HCT116 (cell line): ENCODE measurements around the gene SZT2. TPM values are rescaled to one million over a fixed set of nuclear protein-coding genes. Genes with fewer than 3 reads are reported as not detected.

Experiments used
- ATAC-seq: fragments of 200-7000 bp; cut with Tn5 transposase; 2 replicates; pipeline ENCODE4 v1.9.1; 2020; ENCODE audit warnings: mild to moderate bottlenecking, moderate library complexity
- BruUV-seq: library from RNA; stranded (reverse); fragments of 400-500 nt; replicated peaks from 2 replicates; lab custom pipeline; 2021; lab: Mats Ljungman, UMichigan
- CTCF ChIA-PET: fragments of 300-600 bp; sonication (Branson Sonifier 250); formaldehyde crosslinking; loops from one replicate; lab custom pipeline; 2021; ENCODE audit warnings: antibody characterized with exemption; lab: Charles Lee
- POLR2A ChIA-PET: fragments of 300-600, 350-600 bp; sonication (Branson Sonifier 250); formaldehyde crosslinking; loops from one replicate; lab custom pipeline; 2021; ENCODE audit warnings: antibody characterized with exemption; lab: Charles Lee
- RAD21 ChIA-PET, 2 experiments: fragments of 300-600 bp; sonication (Branson Sonifier 250); formaldehyde crosslinking; loops; one replicate each; lab custom pipeline; 2023; ENCODE audit warnings: low total read pairs in 2 of 2; ENCODE audit not compliant: uncharacterized antibody in 2 of 2, unreplicated experiment in 2 of 2, low non-redundant PET in 1 of 2; lab: Charles Lee
- DNase-seq: peaks from one replicate; pipeline ENCODE4 v3.0.0-alpha.2; 2010; ENCODE audit warnings: low read depth, low spot score
- H2AFZ ChIP-seq: fragments of 200-600 bp; shearing (Covaris generic), sonication (generic); 2 replicates; pipeline ENCODE4 v1.6.1; 2017; ENCODE audit warnings: low read depth, mixed run types, mixed read lengths, antibody characterized with exemption, low read length; ENCODE audit not compliant: poor library complexity, severe bottlenecking
- H3K27ac ChIP-seq: 2 replicates; pipeline ENCODE4 v1.5.1; 2012; ENCODE audit warnings: low read depth, low read length
- H3K27me3 ChIP-seq: fragments of 200-600 bp; sonication (generic); 2 replicates; pipeline ENCODE4 v1.6.1; 2016; ENCODE audit warnings: mixed run types, low read length, mixed read lengths; ENCODE audit not compliant: insufficient read depth
- H3K36me3 ChIP-seq, 2 experiments: fragments of 200-500 bp in 1 of 2; fragments of 200-600 bp in 1 of 2; sonication (Bioruptor generic) in 1 of 2; sonication (generic) in 1 of 2; 2 replicates each; pipeline versions ENCODE4 v1.5.1 to v1.6.1; 2014 to 2016; ENCODE audit warnings: low read length in 2 of 2, inconsistent platforms in 1 of 2, mixed read lengths in 1 of 2, mixed run types in 1 of 2; ENCODE audit not compliant: insufficient read depth in 2 of 2, control insufficient read depth in 1 of 2
- H3K4me1 ChIP-seq, 2 experiments: fragments of 200-600 bp in 1 of 2; sonication (generic) in 1 of 2; 2 replicates each; pipeline versions ENCODE4 v1.5.1 to v1.6.1; 2012 to 2017; ENCODE audit warnings: low read length in 2 of 2, inconsistent platforms in 1 of 2, mild to moderate bottlenecking in 1 of 2, mixed read lengths in 1 of 2, mixed run types in 1 of 2, moderate library complexity in 1 of 2; ENCODE audit not compliant: insufficient read depth in 2 of 2, control insufficient read depth in 1 of 2
- H3K4me2 ChIP-seq: fragments of 200-600 bp; sonication (generic); 2 replicates; pipeline ENCODE4 v1.6.1; 2017; ENCODE audit warnings: mixed run types, low read length, mixed read lengths
- H3K4me3 ChIP-seq, 2 experiments: fragments of 200-600 bp in 1 of 2; sonication (generic) in 1 of 2; replicated peaks in 1 of 2; 2 replicates each; pipeline ENCODE4 v1.5.1; 2011 to 2016; ENCODE audit warnings: low read length in 2 of 2, control low read depth in 1 of 2, low read depth in 1 of 2, mild to moderate bottlenecking in 1 of 2, mixed read lengths in 1 of 2, mixed run types in 1 of 2
- H3K79me2 ChIP-seq: fragments of 200-600 bp; sonication (generic); 2 replicates; pipeline ENCODE4 v1.6.1; 2017; ENCODE audit warnings: mild to moderate bottlenecking, mixed run types, low read length, moderate library complexity, mixed read lengths; ENCODE audit not compliant: insufficient read depth
- H3K9ac ChIP-seq: fragments of 200-600 bp; sonication (generic); 2 replicates; pipeline ENCODE4 v1.6.1; 2016; ENCODE audit warnings: low read length, mixed read lengths
- H3K9me2 ChIP-seq: fragments of 200-600 bp; sonication (generic), shearing (Covaris generic); 2 replicates; pipeline ENCODE4 v1.6.1; 2017; ENCODE audit warnings: mixed run types, mild to moderate bottlenecking, moderate library complexity; ENCODE audit not compliant: insufficient read depth
- H3K9me3 ChIP-seq, 2 experiments: fragments of 200-500 bp in 1 of 2; fragments of 200-600 bp in 1 of 2; sonication (Bioruptor generic) in 1 of 2; sonication (generic) in 1 of 2; 2 replicates each; pipeline ENCODE4 v1.6.1; 2014 to 2017; ENCODE audit warnings: low read length in 2 of 2, mixed read lengths in 2 of 2, inconsistent platforms in 1 of 2, low read depth in 1 of 2, mild to moderate bottlenecking in 1 of 2, mixed run types in 1 of 2, moderate library complexity in 1 of 2; ENCODE audit not compliant: control insufficient read depth in 1 of 2, insufficient read depth in 1 of 2
- H4K20me1 ChIP-seq: fragments of 200-600 bp; sonication (generic), shearing (Covaris generic); 2 replicates; pipeline ENCODE4 v1.6.1; 2017; ENCODE audit warnings: mixed run types, mild to moderate bottlenecking, moderate library complexity; ENCODE audit not compliant: insufficient read depth
- CBX3 ChIP-seq: IDR thresholded peaks from 2 replicates; pipeline ENCODE4 v1.6.1; 2012; ENCODE audit warnings: low read depth
- CEBPB ChIP-seq: IDR thresholded peaks from 2 replicates; pipeline ENCODE4 v1.6.1; 2012; ENCODE audit warnings: low read depth
- EGR1 ChIP-seq: IDR thresholded peaks from 2 replicates; pipeline ENCODE4 v1.6.1; 2012; ENCODE audit warnings: low read depth
- ELF1 ChIP-seq: IDR thresholded peaks from 2 replicates; pipeline ENCODE4 v1.6.1; 2012; ENCODE audit warnings: low read depth, borderline replicate concordance
- EZH2 ChIP-seq: fragments of 200-600 bp; sonication (generic); IDR thresholded peaks from 2 replicates; pipeline ENCODE4 v1.6.1; 2017; ENCODE audit warnings: antibody characterized with exemption, mixed run types
- EZH2phosphoT487 ChIP-seq: fragments of 200-600 bp; IDR thresholded peaks from 2 replicates; pipeline ENCODE4 v1.6.1; 2018; ENCODE audit warnings: antibody characterized with exemption, borderline replicate concordance
- FOSL1 ChIP-seq: IDR thresholded peaks from 2 replicates; pipeline ENCODE4 v1.6.1; 2012; ENCODE audit warnings: low read depth
- POLR2A ChIP-seq: IDR thresholded peaks from 2 replicates; pipeline ENCODE4 v1.7.0; 2011; ENCODE audit warnings: borderline replicate concordance; ENCODE audit not compliant: insufficient read depth, insufficient read length; ENCODE audit errors: extremely low read depth
- RAD21 ChIP-seq: IDR thresholded peaks from 2 replicates; pipeline ENCODE4 v1.6.1; 2012; ENCODE audit warnings: low read depth, mild to moderate bottlenecking
- SRF ChIP-seq: IDR thresholded peaks from 2 replicates; pipeline ENCODE4 v1.6.1; 2012; ENCODE audit warnings: low read depth
- TCF7L2 ChIP-seq: IDR thresholded peaks from 2 replicates; pipeline ENCODE4 v1.7.0; 2011; ENCODE audit warnings: borderline replicate concordance, inconsistent platforms; ENCODE audit not compliant: insufficient read depth, insufficient read length; ENCODE audit errors: extremely low read depth
- YY1 ChIP-seq: IDR thresholded peaks from 2 replicates; pipeline ENCODE4 v1.6.1; 2011; ENCODE audit warnings: low read length, low read depth, moderate library complexity, mild to moderate bottlenecking; ENCODE audit not compliant: insufficient replicate concordance; ENCODE audit errors: extremely low read depth
- ZFX ChIP-seq: fragments of 450-650 bp; IDR thresholded peaks from 2 replicates; pipeline ENCODE4 v1.6.1; 2017
- ZNF274 ChIP-seq: fragments of 200-500 bp; sonication (Bioruptor generic); IDR thresholded peaks from 2 replicates; pipeline ENCODE4 v1.6.1; 2014; ENCODE audit warnings: mild to moderate bottlenecking, low read depth, low read length, inconsistent platforms
- intact Hi-C: fragments of 100-400 bp; cut with micrococcal nuclease; formaldehyde crosslinking; loops from 2 replicates; pipeline ENCODE4 v1.10.0; 2022
- total RNA-seq: library from RNA; stranded (reverse); gene quantifications from one replicate; pipeline ENCODE4 v1.2.1, GENCODE V29; 2021; ENCODE audit not compliant: unreplicated experiment
- TF ChIP-seq, protein P1 (sequence below): IDR thresholded peaks from 2 replicates; pipeline ENCODE4 v1.6.1; 2012
- TF ChIP-seq, protein P2 (sequence below): IDR thresholded peaks from 2 replicates; pipeline ENCODE4 v1.6.1; 2012; ENCODE audit warnings: low read depth
- TF ChIP-seq, protein P3 (sequence below): IDR thresholded peaks from 2 replicates; pipeline ENCODE4 v1.6.1; 2011; ENCODE audit warnings: mild to moderate bottlenecking, low read length, moderate library complexity; ENCODE audit not compliant: insufficient replicate concordance; ENCODE audit errors: extremely low read depth

The SZT2 gene
- total RNA-seq, 1 experiment from 2014 or later, result 43.0 TPM

DNA sequence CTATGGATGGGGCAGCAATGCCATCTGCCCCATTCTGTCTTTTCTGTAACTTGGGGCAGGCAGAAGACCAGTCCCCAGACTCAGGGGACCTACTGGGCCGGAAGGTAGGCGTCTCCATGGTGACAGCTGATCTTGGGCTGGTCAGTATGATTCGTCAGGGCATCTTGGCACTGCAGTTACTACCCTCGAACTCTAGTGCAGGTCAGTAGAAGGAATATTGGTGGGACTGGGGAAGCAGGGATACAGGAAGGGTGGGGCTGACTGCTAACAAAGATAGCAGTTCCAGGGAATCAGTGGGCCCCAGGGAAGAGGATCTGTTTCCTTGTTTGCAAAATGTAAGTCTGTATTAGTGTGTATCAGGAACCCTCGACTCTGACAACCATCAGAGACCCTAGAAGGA is 26.2 kb downstream of the SZT2 start:
- ATAC-seq, result no peak
- Histone ChIP-seq H3K79me2 (no peaks in the 10 kb centered on the region), H3K27me3 (no peaks in the 10 kb centered on the region), H3K9ac (no peak overlapping the region), H3K4me2 (no peak overlapping the region), H3K9me3 (no peaks in the 10 kb centered on the region), H3K9me2 (no peaks in the 10 kb centered on the region), H3K36me3 (peaks cover 9 to 11% of the 10 kb centered on the region in 2 experiments; a peak in 2 of 4 replicates), H4K20me1 (no peaks in the 10 kb centered on the region), H3K4me3 (no peak overlapping the region), H2AFZ (no peak overlapping the region), H3K4me1 (no peaks in the 10 kb centered on the region), H3K27ac (no peak overlapping the region)
- ChIA-PET POLR2A (no interaction called here), CTCF (interaction anchor here (1.0 to 2.2 kb wide), 2 partner anchors 32 to 190 kb away, joined by 6 to 51 read pairs; no protein-coding TSS in a partner anchor), RAD21 (interaction anchor here in 1 of 2 experiments (0.9 kb wide), 1 partner anchor 342 kb away, joined by 3 read pairs; no protein-coding TSS in a partner anchor)
- DNase-seq, result no peak
- BruUV-seq, result no TSS peak
- TF ChIP-seq SRF (no peak), ZFX (no peak), EZH2 (no peak), POLR2A (no peak), ZNF274 (no peak), RAD21 (no peak), FOSL1 (no peak), EGR1 (no peak), EZH2phosphoT487 (no peak), ELF1 (no peak), YY1 (no peak), CEBPB (no peak), CBX3 (no peak), TCF7L2 (no peak)
- TF ChIP-seq, protein P1, sequence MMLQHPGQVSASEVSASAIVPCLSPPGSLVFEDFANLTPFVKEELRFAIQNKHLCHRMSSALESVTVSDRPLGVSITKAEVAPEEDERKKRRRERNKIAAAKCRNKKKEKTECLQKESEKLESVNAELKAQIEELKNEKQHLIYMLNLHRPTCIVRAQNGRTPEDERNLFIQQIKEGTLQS, result no peak
- TF ChIP-seq, protein P2, sequence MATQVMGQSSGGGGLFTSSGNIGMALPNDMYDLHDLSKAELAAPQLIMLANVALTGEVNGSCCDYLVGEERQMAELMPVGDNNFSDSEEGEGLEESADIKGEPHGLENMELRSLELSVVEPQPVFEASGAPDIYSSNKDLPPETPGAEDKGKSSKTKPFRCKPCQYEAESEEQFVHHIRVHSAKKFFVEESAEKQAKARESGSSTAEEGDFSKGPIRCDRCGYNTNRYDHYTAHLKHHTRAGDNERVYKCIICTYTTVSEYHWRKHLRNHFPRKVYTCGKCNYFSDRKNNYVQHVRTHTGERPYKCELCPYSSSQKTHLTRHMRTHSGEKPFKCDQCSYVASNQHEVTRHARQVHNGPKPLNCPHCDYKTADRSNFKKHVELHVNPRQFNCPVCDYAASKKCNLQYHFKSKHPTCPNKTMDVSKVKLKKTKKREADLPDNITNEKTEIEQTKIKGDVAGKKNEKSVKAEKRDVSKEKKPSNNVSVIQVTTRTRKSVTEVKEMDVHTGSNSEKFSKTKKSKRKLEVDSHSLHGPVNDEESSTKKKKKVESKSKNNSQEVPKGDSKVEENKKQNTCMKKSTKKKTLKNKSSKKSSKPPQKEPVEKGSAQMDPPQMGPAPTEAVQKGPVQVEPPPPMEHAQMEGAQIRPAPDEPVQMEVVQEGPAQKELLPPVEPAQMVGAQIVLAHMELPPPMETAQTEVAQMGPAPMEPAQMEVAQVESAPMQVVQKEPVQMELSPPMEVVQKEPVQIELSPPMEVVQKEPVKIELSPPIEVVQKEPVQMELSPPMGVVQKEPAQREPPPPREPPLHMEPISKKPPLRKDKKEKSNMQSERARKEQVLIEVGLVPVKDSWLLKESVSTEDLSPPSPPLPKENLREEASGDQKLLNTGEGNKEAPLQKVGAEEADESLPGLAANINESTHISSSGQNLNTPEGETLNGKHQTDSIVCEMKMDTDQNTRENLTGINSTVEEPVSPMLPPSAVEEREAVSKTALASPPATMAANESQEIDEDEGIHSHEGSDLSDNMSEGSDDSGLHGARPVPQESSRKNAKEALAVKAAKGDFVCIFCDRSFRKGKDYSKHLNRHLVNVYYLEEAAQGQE, result no peak
- TF ChIP-seq, protein P3, sequence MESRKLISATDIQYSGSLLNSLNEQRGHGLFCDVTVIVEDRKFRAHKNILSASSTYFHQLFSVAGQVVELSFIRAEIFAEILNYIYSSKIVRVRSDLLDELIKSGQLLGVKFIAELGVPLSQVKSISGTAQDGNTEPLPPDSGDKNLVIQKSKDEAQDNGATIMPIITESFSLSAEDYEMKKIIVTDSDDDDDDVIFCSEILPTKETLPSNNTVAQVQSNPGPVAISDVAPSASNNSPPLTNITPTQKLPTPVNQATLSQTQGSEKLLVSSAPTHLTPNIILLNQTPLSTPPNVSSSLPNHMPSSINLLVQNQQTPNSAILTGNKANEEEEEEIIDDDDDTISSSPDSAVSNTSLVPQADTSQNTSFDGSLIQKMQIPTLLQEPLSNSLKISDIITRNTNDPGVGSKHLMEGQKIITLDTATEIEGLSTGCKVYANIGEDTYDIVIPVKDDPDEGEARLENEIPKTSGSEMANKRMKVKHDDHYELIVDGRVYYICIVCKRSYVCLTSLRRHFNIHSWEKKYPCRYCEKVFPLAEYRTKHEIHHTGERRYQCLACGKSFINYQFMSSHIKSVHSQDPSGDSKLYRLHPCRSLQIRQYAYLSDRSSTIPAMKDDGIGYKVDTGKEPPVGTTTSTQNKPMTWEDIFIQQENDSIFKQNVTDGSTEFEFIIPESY, result no peak
- intact Hi-C loops, result loop anchor here (10.0 kb wide), 1 partner anchor 501 kb away; no protein-coding TSS in a partner anchor
